Measurements from ENCODE around the gene DTNBP1.
A peak's percentile ranks its signal among the peaks of the same experiment; 100 is the strongest.
"Not testable (repeated sequence)": the region's sequence is repeated elsewhere in the genome, so short reads cannot be mapped to it uniquely, and the experiment has no call there.

Gene DTNBP1

GRCh38 chr6:15662326-15663129 is at the start of gene DTNBP1:
TSS of gene DTNBP1 (minus strand) at chr6:15663028. CDS start at chr6:15662869, 159 bp downstream.
- DNase-seq = peak; percentile 85

DNA sequence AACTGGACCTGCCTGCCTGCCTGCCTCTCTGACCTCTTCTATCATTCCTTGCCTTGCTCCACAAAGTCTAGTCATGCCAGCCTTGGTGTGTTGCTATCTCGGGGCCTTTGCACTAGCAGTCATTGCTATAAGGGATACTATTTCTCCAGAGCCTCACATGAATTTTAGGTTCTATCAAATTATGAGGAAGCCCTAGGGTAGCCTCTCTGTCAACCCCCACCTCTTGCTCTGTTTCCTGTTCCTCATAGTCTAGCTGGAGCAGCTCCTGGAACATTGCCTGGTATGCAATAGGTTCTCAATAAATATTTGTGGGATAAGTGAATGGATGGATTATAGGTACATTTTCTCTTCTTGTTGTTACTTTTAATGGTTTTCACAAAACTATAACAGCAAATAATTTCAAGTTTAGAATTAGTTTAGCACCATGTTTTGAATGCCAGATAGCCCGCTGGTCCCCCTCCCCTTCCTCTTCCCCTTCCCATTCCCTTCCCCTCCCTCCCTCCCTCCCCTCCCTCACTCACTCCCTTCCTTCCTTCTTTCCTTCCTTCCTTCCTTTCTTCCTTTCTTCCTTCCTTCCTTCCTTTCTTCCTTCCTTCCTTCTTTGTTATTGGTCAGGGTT is 46.9 kb upstream of the DTNBP1 start:
- DNase-seq = no peak

DNA sequence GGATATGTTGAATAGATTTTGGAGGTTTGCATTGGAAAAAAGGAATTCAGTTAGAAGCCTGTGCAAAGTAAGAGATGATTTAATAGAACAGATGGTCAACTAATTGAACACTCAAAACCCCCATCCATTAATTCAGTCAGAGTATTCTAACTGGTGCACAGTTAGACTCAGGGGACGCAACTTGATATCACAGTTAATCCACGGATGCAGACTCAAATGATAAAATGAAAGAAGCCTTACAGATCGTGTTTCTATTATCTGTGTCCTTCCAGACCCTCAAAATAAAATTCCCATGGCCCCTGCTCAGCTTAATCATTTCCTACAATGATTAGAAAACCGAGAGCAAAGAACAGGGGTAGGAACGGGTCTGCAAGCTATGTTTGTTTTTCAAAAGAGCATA is 45.4 kb upstream of the DTNBP1 start:
- DNase-seq = no peak

GRCh38 chr6:15705981-15706380 is 43.2 kb upstream of the DTNBP1 start:
- DNase-seq = no peak

DNA sequence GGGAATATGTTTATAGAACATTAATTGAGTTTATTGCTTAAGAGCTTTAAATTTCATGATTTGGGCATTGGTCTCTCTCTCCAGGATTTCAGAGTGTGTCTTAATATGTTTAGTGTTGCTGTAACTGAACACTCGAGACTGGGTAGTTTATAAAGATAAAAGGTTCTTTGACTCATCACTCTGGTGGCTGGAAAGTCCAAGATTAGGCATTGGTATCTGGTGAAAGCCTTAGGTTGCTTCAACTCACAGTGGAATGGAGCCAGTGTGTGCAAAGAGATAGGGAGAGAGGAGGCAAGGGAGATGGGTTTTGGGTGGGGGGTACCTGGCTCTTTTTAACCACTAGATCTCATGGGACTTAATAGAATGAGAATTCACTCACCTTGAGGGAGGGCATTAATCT is 35.6 kb upstream of the DTNBP1 start:
- DNase-seq = no peak

DNA sequence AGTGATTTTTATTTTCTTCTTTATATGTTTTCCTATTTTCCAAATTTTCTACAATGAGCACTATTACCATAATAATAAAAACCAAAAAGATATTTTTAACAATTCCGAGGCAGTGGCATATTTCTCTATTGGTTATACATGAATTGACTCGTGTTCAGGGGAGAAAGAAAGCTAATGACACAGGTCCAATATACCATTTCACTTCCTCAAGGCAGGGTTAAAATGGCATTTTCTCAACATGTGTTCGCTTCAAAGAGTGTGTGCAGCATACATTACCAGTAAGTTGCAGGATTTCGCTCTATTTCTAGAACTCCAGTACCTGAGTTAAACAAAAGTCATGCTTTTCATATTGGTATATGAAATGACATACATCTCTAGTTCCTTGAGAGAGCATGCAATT is 35.1 kb upstream of the DTNBP1 start:
- DNase-seq = no peak

DNA sequence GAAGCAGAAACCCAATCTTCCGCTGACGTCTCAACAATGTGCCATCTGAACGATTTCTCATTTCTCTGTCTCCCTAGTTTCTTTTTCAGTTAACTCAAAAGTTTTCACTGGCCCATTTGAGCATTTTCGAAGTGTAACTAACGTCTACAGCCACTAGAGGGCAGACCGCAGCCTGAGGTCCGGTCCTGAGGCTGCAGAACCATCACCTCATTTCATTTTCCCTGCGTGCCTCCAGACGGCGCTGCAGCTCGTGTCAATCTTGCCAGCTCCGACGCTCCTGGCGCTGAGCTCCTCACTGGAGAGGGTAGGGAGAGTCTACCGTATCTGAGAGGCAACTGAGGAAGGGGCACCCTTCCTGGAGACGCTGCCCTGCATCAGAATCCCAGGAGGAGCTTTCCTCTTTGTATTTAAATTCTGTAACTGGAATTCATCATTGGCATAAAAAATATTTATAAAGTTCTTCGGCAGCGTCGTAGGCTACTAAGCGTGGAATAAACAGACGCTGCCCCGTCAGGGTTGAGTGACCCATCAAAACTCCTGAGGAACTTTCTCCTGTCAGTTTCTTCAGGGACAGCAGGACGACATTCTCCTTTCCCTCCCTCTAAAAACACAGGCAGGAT is 28.5 kb upstream of the DTNBP1 start:
- peak; percentile 78 for DNase-seq

DNA sequence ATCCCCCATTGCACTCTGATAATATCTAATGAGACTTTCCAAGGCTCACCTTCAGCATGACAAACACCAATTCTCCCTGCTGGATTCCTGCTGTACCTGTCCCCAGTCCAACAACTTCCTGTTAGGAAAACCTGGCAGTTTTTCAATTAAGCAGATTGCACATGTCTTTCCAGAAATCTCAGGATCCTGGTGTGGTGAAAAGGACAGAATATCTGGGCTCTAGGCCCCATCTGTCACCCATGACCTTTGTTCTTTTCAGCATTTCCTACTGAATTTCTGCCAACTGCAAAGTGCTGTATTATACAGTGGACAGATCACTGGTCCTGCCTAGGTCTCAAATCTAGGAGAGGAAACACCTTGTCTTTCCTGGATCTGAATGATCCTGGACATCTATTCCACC is 27.7 kb upstream of the DTNBP1 start:
- no peak for DNase-seq

GRCh38 chr6:15689586-15690482 is 27.0 kb upstream of the DTNBP1 start:
- no peak for DNase-seq

- no peak for DNase-seq
These were observed 22.8 kb upstream of the DTNBP1 start for GRCh38 chr6:15685619-15686018.

GRCh38 chr6:15682965-15683822 is 20.4 kb upstream of the DTNBP1 start:
- no peak for DNase-seq

- DNase-seq = no peak
These were observed 19.1 kb upstream of the DTNBP1 start for GRCh38 chr6:15681946-15682345.

GRCh38 chr6:15678514-15678913 is 15.7 kb upstream of the DTNBP1 start:
- no peak for DNase-seq

- no peak for DNase-seq
These were observed 15.0 kb upstream of the DTNBP1 start for GRCh38 chr6:15677822-15678221.

DNA sequence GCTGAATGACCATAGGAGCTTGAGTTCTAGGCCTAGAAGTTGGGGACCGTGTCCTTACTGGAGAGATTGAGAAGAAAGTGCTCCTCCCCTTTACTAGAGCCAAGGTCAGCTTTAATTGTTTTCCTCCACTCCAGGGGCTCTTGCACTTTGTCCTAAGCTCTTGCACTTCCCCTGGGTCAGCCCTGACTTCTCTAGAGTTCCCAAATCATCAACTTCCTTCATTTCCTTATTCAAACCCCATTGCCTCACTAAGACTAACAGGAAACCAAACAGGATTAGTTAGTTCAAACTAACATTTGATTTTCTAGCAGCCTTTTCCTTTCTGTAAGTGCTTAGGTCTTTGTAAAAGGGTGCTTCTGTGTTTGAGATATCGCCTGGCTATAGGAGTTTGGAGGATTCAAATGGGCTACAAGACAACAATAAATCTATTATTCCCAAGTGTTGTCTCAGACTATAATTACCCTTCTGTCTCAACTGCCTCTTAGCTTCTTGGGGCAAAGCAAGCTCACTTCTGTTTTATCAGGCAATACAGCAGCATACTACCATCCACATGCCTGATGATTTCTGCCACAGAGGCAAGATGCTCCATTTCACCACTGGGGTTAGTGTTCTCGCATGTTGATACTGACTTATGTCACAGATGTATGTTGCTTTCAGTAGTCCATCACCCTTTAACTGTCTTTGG is 12.8 kb upstream of the DTNBP1 start:
- no peak for DNase-seq

- DNase-seq = no peak
These were observed 12.0 kb upstream of the DTNBP1 start for GRCh38 chr6:15674690-15675386.

DNA sequence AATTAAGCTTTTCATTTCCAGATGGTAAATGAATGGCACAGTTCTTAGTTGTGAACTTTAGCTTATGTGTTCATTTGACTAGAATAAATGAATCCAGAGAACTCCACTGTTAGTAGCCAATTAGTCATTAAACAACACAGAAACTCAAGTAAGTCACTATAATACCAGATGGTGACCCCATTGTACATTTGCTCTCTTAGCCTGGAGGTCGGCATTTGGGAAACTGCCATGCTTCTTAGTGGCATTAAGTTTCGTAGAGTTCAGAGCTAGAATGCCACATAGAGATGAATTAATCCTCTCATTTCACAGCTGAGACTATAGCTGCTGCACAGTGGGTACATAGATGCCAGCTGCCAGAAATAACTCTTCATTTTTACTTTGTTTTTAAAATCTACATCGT is 10.8 kb upstream of the DTNBP1 start:
- DNase-seq = no peak

GRCh38 chr6:15672818-15673217 is 10.0 kb upstream of the DTNBP1 start:
- DNase-seq = no peak

DNA sequence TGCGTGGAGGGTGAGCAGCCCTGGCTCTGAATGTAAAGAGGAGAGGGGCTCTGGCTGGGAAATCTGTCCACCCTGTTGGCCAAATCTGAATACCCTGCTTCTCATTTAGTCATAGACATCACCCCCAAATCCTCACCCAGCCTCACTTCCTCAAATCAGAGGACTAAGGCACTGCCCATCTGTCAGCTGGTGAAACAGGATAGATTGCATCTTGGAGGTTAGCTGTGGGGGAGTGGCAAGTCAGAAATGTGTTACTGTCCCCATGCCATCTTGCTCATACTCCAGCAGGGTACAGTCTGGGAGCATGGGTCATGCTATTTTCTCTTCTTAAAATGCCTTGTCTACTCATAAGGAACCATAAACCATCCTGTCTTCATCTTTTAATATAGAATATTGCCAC is 9.5 kb upstream of the DTNBP1 start:
- DNase-seq = no peak

- DNase-seq = no peak
These were observed 6.1 kb upstream of the DTNBP1 start for GRCh38 chr6:15668918-15669317.

GRCh38 chr6:15666896-15667295 is 4.1 kb upstream of the DTNBP1 start:
- DNase-seq = not testable (repeated sequence)

Data from activated naive CD4-positive, alpha-beta T cell treated with Interleukin-2 at 50 U/mL for 16 hours (primary cell).